Lower lobe of right lung (tissue), 2 donors: ENCODE data around the gene OR8B12. TPM values are rescaled to one million over a fixed set of nuclear protein-coding genes. Genes with fewer than 3 reads are reported as not detected.
"Not testable (repeated sequence)": the region's sequence is repeated elsewhere in the genome, so short reads cannot be mapped to it uniquely, and the experiment has no call there.

Experiments
- ATAC-seq, 2 donors: fragments of 200-7000 bp; cut with Tn5 transposase; one replicate each; pipeline ENCODE4 v1.9.1; 2020 to 2022; ENCODE audit warnings: mild to moderate bottlenecking in 2 of 2, moderate library complexity in 2 of 2
- DNase-seq: peaks from one replicate; pipeline ENCODE4 v3.0.0-alpha.2; 2020
- H3K27ac ChIP-seq: fragments of 200-600 bp; one replicate; pipeline ENCODE4 v1.8.0; 2022
- H3K27me3 ChIP-seq: fragments of 200-600 bp; one replicate; pipeline ENCODE4 v1.8.0; 2022; ENCODE audit warnings: low read depth
- H3K36me3 ChIP-seq: fragments of 200-600 bp; one replicate; pipeline ENCODE4 v1.8.0; 2022; ENCODE audit warnings: mild to moderate bottlenecking
- H3K4me1 ChIP-seq: fragments of 200-600 bp; one replicate; pipeline ENCODE4 v1.8.0; 2022
- H3K4me3 ChIP-seq: fragments of 200-600 bp; one replicate; pipeline ENCODE4 v1.8.0; 2022; ENCODE audit warnings: mild to moderate bottlenecking
- H3K9me3 ChIP-seq: fragments of 200-600 bp; one replicate; pipeline ENCODE4 v1.8.0; 2022
- CTCF ChIP-seq: fragments of 200-600 bp; IDR thresholded peaks from one replicate; pipeline ENCODE4 v1.8.0; 2022; ENCODE audit warnings: antibody characterized with exemption, mild to moderate bottlenecking
- intact Hi-C: fragments of 100-400 bp; cut with DNase I; formaldehyde crosslinking; loops from one replicate; pipeline ENCODE4 v1.11.0; 2022
- total RNA-seq: library from RNA; stranded (reverse); fragmentation: NEBNext Ultra II Directional; extraction: Animal tissue kit (Norgen Biotek cat#: 25700); gene quantifications from one replicate; pipeline ENCODE4 v1.2.1, GENCODE V29; 2021
- donor health status: DM: no; HTN: yes; CAD: no; lungs with severe emphysema.

OR8B12 gene
- total RNA-seq, 1 donor from 2014 or later = not detected

- ATAC-seq = no peak
- H3K27me3 ChIP-seq = no peaks in the 10 kb centered on the region
- no peak overlapping the region for H3K27ac ChIP-seq
- DNase-seq = no peak
- TF ChIP-seq CTCF = no peak
- H3K36me3 ChIP-seq = no peaks in the 10 kb centered on the region
- intact Hi-C loops = no loop called here
- no peaks in the 10 kb centered on the region for H3K4me1 ChIP-seq
- no peak overlapping the region for H3K4me3 ChIP-seq
- H3K9me3 ChIP-seq = no peaks in the 10 kb centered on the region
Observed at GRCh38 chr11:124533626-124534025, 9.8 kb downstream of the OR8B12 start.

GRCh38 chr11:124520550-124520854 is 23.0 kb downstream of the OR8B12 start:
- no peak overlapping the region for H3K27ac ChIP-seq
- no peaks in the 10 kb centered on the region for H3K9me3 ChIP-seq
- intact Hi-C loops = no loop called here
- H3K4me1 ChIP-seq = no peaks in the 10 kb centered on the region
- TF ChIP-seq CTCF = no peak
- DNase-seq = no peak
- no peak overlapping the region for H3K4me3 ChIP-seq
- H3K36me3 ChIP-seq = no peaks in the 10 kb centered on the region
- no peaks in the 10 kb centered on the region for H3K27me3 ChIP-seq
- no peak for ATAC-seq

GRCh38 chr11:124519850-124520549 is 23.5 kb downstream of the OR8B12 start:
- no peak for TF ChIP-seq CTCF
- Histone ChIP-seq H3K27ac (no peak overlapping the region), H3K4me3 (no peak overlapping the region), H3K27me3 (no peaks in the 10 kb centered on the region), H3K4me1 (no peaks in the 10 kb centered on the region), H3K9me3 (no peaks in the 10 kb centered on the region), H3K36me3 (no peaks in the 10 kb centered on the region)
- ATAC-seq (no peak), DNase-seq (no peak)
- intact Hi-C loops = no loop called here

GRCh38 chr11:124518989-124519451 is 24.4 kb downstream of the OR8B12 start:
- TF ChIP-seq CTCF = no peak
- ATAC-seq (peak in 1 of 2 donors; percentile 45), DNase-seq (no peak)
- Histone ChIP-seq H3K36me3 (no peaks in the 10 kb centered on the region), H3K4me3 (no peak overlapping the region), H3K4me1 (no peaks in the 10 kb centered on the region), H3K27ac (no peak overlapping the region), H3K27me3 (no peaks in the 10 kb centered on the region), H3K9me3 (no peaks in the 10 kb centered on the region)
- intact Hi-C loops = no loop called here

GRCh38 chr11:124517314-124517713 is 26.1 kb downstream of the OR8B12 start:
- intact Hi-C loops = no loop called here
- H3K4me1 ChIP-seq = no peaks in the 10 kb centered on the region
- no peak for TF ChIP-seq CTCF
- ATAC-seq (peak in 1 of 2 donors; percentile 18), DNase-seq (no peak)
- H3K36me3 ChIP-seq = no peaks in the 10 kb centered on the region
- no peak overlapping the region for H3K4me3 ChIP-seq
- H3K27me3 ChIP-seq = no peaks in the 10 kb centered on the region
- no peak overlapping the region for H3K27ac ChIP-seq
- no peaks in the 10 kb centered on the region for H3K9me3 ChIP-seq

GRCh38 chr11:124514675-124515074 is 28.8 kb downstream of the OR8B12 start:
- H3K36me3 ChIP-seq, H3K27me3 ChIP-seq, H3K4me1 ChIP-seq, H3K9me3 ChIP-seq, DNase-seq, H3K27ac ChIP-seq, ATAC-seq, H3K4me3 ChIP-seq, intact Hi-C loops: not testable (repeated sequence)
